Measurements from ENCODE around the gene CLMP.
"Not testable (repeated sequence)": the region's sequence is repeated elsewhere in the genome, so short reads cannot be mapped to it uniquely, and the experiment has no call there.

Gene CLMP

DNA sequence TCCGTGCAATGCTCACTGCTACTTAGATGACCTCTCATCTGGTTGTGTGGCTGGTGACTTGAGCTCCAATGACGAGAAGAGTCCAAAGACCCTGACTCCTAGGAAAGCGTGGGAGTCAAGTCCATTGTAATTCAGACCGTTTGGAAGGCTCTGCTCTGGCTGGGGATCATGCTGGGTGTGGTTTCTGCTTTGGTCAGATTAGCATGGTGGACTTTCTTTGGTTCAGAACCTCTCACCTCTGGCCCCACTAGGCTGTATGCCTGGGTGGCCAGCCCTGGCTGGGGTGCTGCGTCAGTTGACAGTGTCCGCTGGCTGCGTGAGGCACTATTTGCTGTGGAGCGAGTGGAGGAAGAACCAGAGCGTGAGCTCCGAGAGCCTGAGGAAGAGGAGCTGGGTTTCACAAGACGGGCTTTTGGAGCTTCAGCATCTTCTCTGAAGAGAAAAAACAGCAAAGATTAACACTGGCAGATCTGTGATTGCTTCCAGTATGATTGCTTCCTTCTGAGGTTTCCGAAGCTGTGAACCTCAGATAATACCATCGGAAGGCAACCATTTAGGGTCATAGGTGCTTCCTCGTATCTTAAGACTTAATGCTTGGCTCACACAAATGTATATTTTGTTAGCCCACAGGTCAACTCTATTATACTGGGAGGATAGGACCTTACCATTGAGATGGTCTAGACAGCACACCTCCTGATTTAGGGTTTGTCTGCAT lies 121.5 kb downstream of the CLMP start:
- no peak for FAIRE-seq

GRCh38 chr11:123072762-123073161 lies 122.3 kb downstream of the CLMP start:
- FAIRE-seq, result no peak

GRCh38 chr11:123072332-123072761 lies 122.7 kb downstream of the CLMP start:
- no peak for FAIRE-seq

- no peak for FAIRE-seq
These were observed 124.9 kb downstream of the CLMP start for GRCh38 chr11:123069908-123070821.

DNA sequence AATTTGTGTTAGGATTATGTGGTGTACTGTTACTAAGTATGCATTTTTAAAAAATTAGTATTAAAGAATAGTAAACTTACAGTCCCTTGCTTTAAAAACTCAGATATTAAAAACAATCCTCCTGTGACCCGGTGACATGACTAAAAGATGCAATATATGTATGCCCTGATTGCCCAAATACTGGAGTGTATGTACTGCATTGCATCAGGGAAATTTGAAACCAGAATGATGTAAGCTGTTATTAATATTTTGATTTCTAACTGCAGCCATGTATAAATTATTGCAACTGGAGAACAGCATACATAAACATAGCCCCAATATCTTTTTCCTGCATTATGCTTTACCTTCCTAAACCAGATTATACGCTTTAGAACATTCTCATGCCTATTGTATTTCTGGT lies 129.4 kb downstream of the CLMP start:
- FAIRE-seq, result no peak

GRCh38 chr11:123063826-123064657 lies 131.0 kb downstream of the CLMP start:
- no peak for FAIRE-seq

- FAIRE-seq, result no peak
These were observed 131.9 kb downstream of the CLMP start for GRCh38 chr11:123062892-123063825.

DNA sequence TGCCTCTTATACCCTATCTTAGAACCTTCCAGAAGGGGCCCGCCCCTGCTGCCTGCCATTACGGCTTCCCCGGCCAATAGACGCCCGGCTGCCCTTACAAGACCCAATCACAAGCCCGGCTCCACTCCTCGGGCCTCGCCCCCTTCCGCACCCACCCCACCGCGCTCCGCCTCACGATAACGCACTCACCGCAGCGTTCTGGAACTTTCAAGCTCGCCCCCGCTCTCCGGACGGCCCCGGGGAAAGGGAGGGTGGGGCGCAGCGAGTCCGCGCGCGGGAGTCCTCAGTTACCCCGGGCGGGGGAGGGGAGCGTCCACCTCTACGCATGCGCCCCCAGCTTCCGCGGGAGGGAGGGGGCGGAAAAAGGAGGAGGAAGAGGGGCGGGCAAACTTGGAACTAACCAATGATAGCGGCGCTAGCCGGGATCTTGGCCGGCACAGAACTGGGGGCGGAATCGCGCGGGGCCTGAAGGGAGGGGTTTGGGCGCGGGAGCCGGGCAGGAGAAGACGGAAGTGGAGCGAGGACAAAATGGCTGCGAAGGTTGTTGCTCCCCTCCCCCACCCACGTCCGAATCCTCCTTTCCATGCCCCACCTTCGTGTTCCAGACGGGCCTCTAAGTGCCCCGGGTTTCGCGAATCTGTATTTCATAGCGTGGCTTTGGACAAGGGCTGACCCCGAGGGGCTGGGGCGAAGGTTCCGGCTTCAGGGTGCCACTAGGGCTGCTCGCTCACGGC lies 132.7 kb downstream of the CLMP start:
- no peak for FAIRE-seq

GRCh38 chr11:123061403-123062157 lies 133.5 kb downstream of the CLMP start, which contains the start of gene HSPA8:
Gene HSPA8 (minus strand): TSS chr11:123062136. CDS start chr11:123061324, 812 bp downstream.
- FAIRE-seq, result no peak

DNA sequence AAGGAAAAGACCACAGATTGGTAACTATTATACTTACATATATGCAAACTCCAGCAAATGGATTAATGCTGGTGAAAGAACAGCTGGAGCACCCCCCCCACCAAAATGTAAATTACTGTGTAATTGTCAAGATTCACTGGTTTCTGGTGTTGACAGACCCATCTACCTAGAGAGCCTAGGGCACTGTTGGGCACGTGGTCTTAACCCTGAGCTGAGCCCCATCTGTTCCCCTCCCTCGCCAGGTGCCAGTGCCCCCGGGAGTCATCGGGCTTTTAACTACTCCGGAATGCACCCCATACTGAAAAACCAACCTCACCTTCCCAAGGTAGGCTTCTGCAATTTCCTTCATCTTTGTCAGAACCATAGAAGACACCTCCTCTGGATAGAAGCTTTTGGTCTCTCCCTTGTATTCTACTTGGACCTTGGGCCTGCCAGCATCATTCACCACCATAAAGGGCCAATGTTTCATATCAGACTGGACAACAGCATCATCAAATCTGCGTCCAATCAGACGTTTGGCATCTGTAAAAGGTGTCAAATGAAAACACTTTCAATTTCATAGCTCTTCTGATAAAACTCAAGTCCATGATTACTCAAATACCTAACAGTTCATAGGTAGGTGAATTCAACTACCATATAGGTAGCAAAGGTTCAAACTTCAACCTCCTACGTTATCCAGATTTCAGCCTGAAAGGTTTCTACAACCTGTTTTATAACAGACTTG lies 134.6 kb downstream of the CLMP start:
- no peak for FAIRE-seq

- FAIRE-seq, result not testable (repeated sequence)
These were observed 135.8 kb downstream of the CLMP start for GRCh38 chr11:123059041-123059920.

DNA sequence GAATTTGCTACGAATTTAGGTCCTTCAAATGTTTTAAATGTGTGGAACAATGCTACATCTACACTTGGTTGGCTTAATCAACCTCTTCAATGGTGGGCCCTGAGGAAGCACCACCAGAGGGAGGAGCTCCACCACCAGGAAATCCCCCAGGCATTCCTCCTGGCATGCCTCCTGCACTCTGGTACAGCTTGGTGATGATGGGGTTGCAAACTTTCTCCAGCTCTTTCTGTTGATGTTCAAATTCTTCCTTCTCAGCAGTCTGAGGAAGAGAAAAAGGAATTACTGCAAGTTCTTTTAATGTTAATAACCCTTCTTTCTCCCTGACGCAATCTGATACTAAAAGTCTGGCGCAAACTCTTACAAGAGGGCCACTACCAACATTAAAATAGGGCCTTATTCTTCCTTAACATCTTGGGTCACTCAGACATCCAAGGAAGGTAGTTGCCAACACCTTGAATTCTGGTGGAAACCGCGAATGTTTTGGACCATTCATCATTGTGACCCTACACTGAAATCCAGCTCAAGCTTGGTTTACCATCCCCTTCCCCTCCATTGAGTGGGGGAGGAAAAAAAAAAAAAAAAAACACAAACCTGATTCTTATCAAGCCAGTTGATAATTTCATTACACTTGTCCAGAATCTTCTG lies 137.3 kb downstream of the CLMP start:
- no peak for FAIRE-seq

DNA sequence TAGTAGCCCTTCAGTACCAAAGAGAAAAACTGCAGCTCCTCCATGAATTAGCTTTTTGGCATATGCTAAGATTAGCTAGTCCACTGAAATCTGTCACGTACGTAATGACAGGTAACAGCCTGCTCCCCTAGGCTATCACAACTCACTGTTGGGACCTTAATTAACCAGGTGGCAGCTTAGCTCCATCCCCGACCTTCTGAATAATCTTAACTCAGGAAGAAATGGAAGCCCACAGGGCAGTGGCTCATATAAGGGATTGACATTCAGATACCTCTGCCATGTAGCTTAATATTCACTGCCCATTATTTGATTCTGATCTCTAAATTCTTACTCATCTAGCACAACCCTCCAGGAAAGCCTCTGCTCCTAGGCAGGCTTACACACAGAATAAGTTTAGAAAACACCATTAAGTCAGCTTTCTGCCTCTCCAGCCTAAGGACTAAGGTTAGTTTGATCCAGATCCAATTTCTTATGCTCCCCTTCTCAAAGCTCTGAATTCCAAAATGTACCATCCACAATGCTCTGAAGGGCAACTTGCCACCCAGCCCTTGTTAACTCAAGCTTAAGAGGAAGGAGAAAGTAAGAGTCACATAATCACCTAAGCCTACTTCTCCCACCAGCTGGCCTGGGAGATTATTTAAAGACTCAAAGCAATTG lies 138.1 kb downstream of the CLMP start:
- no peak for FAIRE-seq

DNA sequence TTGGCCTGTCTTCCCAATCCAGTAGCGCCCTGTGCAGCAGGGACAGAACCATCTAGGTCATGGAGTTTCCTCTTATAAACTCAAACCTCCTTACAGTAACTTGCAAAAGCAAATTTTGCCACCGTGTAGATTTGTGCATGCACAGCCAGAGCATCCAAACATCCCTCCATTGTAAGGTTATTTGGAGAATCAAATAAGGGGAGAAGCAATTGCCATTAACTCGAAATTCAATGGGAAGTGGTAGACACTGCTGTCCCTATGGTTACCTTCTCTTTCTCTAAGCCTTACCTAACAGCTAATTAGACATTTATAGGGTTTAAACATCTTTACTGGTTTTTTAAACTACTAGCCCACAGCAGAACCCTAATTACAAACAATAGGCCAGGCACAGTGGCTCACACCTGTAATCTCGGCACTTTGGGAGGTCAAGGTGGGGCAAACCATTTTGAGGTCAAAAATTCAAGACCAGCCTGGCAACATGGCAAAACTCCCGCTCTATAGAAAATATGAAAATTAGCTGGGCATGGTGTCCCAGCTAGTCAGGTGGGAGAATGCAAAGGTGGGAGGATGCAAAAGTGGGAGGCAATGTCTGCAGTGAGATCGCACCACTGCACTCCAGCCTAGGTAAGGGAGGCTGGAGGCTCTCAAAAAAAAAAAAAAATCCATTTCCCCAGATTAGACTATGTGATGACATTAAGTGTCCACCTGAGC lies 139.7 kb downstream of the CLMP start:
- FAIRE-seq, result no peak

GRCh38 chr11:123054301-123055065 lies 140.6 kb downstream of the CLMP start:
- FAIRE-seq, result no peak

All from colon (tissue), 2 donors.